Adipocyte (in vitro differentiated cells): Measurements from ENCODE around the gene CFAP92.
"Not testable (repeated sequence)": the region's sequence is repeated elsewhere in the genome, so short reads cannot be mapped to it uniquely, and the experiment has no call there.

Source experiments
- DNase-seq: peaks from one replicate; pipeline ENCODE4 v3.0.0-alpha.2; 2015; ENCODE audit warnings: low read depth
- H3K27me3 ChIP-seq: replicated peaks from 2 replicates; pipeline ENCODE4 v1.7.0; 2013; ENCODE audit warnings: mild to moderate bottlenecking, low read length, moderate library complexity; ENCODE audit not compliant: control insufficient read depth, insufficient read depth
- H3K36me3 ChIP-seq: 2 replicates; pipeline ENCODE4 v1.7.0; 2013; ENCODE audit warnings: low read length, mild to moderate bottlenecking, moderate library complexity; ENCODE audit not compliant: control insufficient read depth, insufficient read depth, severe bottlenecking
- H3K4me1 ChIP-seq: 2 replicates; pipeline ENCODE4 v1.7.0; 2013; ENCODE audit warnings: mild to moderate bottlenecking, low read length, moderate library complexity; ENCODE audit not compliant: control insufficient read depth, insufficient read depth
- H3K4me3 ChIP-seq: 2 replicates; pipeline ENCODE4 v1.7.0; 2013; ENCODE audit warnings: mild to moderate bottlenecking, low read length, moderate library complexity
- H3K9ac ChIP-seq: 2 replicates; pipeline ENCODE4 v1.7.0; 2013; ENCODE audit warnings: mild to moderate bottlenecking, low read length, moderate library complexity
- H3K9me3 ChIP-seq: 2 replicates; pipeline ENCODE4 v1.7.0; 2013; ENCODE audit warnings: mild to moderate bottlenecking, low read length, moderate library complexity; ENCODE audit not compliant: control insufficient read depth

CFAP92 gene

GRCh38 chr3:128906031-128906803 is 87.7 kb downstream of the CFAP92 start:
- no peaks in the 10 kb centered on the region for H3K9me3 ChIP-seq
- no peaks in the 10 kb centered on the region for H3K27me3 ChIP-seq
- H3K4me3 ChIP-seq: no peak overlapping the region
- DNase-seq: no peak
- H3K9ac ChIP-seq: no peak overlapping the region
- peaks cover 11% of the 10 kb centered on the region for H3K4me1 ChIP-seq
- peaks cover 95% of the 10 kb centered on the region for H3K36me3 ChIP-seq

DNA sequence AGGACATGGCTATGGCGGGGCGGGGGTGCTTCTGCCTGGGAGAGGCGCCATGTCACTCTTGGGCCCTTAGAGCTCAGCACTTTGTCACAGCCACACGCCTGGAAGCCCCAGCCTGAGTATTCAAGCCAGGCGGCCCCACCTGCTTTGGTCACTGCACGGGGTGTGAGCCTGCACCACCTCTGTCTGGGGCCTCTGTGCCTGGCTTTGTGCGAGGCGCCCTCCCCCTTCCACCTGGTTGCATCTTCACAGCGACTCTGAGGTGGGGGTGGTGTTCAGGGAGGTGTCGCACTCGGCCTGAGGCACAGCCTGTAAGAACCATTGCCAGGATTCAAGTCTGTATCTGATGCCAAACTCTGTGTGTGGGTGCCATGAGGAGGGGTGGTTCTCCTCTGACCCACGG is 90.4 kb downstream of the CFAP92 start:
- H3K9ac ChIP-seq: no peak overlapping the region
- DNase-seq: no peak
- no peaks in the 10 kb centered on the region for H3K27me3 ChIP-seq
- no peaks in the 10 kb centered on the region for H3K9me3 ChIP-seq
- H3K4me3 ChIP-seq: no peak overlapping the region
- peaks cover 12% of the 10 kb centered on the region for H3K4me1 ChIP-seq
- peaks cover 94% of the 10 kb centered on the region for H3K36me3 ChIP-seq

DNA sequence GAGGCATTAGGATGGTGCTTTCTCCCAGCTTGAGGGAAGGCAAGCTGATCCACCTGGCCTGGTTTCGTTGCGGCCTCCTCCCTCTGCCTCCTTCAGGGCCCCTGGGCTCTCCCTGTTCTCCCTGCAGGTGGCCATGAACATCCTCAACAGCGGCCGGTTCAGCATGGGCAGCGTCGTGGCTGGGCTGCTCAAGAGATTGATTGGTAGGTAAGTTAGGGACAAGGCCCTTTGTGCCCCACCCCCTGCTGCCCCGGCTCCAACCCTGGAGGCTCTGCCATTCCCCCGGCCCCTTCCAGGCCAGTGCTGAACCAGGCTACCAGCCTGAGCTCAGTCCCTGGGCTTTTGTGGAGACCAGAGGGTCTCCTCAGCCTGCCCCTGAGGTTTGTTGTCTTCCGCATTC is 91.5 kb downstream of the CFAP92 start:
- Histone ChIP-seq H3K36me3 (peaks cover 94% of the 10 kb centered on the region), H3K4me1 (peaks cover 12% of the 10 kb centered on the region), H3K9ac (no peak overlapping the region), H3K4me3 (no peak overlapping the region), H3K9me3 (no peaks in the 10 kb centered on the region), H3K27me3 (no peaks in the 10 kb centered on the region)
- DNase-seq: no peak

DNA sequence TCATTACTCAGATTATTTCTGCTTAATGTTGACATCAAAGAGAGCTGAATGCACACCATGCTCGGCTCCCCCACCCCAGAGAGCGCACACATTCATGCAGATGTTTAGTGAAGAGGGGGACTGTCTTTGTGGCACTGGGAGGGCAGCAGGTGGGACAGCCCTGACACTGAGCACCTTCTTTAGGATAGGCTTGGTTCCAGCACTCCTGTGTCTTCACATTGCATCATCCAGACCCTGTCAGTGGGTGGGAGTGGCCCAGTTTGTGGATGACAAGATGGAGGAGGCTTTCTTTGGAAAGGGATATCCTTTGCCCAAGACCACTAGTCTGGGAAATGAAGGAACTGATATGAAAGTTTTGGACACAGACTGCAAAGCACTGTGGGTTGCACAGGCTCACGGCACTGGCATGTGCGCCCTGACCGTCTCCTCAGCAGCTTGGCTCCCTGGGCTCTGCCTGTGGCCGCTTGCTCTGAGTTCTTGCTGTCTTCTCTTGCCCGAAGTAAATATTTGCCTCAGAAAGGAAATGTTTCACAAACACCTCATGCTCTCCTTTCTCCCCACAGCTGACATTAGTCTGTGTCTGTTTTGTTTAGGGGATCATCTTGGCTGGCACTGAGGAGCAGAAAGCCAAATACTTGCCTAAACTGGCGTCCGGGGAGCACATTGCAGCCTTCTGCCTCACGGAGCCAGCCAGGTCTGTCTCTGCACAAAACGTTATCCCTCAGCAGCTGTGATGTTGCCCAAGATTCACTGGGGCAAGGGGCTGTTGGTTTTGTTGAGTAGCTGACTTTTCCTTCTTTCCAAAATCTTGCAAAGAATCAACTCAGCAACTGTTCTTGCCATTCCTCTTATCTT is 97.8 kb downstream of the CFAP92 start:
- DNase-seq: no peak
- Histone ChIP-seq H3K9me3 (no peaks in the 10 kb centered on the region), H3K27me3 (no peaks in the 10 kb centered on the region), H3K9ac (peak overlapping the region; percentile 3), H3K4me3 (no peak overlapping the region), H3K4me1 (peaks cover 15% of the 10 kb centered on the region), H3K36me3 (peaks cover 75% of the 10 kb centered on the region)

DNA sequence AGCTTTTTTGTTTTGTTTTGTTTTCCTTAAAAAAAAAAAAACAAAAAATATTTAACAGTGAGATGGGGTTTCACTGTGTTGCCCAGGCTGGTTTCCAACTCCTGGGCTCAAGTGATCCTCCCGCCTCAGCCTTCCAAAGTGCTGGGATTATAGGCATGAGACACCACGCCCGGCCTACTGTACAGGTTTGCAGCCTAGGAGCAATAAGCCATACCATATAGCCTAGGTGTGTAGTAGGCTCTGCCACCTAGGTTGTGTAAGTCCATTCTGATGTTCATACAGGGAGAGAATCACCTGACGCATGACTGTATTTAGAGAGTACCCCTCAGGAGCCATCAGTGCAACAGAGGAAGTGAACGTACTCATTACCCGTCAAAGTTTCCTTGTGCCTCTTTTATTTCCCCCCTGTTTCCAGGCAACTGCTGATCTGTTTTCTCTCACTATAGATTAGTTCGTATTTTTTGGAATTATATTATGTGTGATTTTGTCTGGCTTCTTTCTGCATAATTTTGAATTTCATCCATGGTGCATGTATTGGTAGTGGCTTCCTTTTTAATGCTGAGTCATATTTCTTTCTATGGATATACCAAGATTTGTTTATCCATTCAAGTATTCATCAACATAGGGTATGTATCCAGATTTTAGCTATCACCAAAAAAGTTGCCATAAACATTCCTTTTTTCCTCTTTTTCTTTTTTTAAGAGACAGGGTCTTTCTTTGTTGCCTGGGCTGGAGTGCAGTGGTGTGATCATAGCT is 104.6 kb downstream of the CFAP92 start:
- no peaks in the 10 kb centered on the region for H3K4me1 ChIP-seq
- H3K4me3 ChIP-seq: no peak overlapping the region
- H3K9me3 ChIP-seq: no peaks in the 10 kb centered on the region
- peaks cover 42% of the 10 kb centered on the region for H3K36me3 ChIP-seq
- DNase-seq: no peak
- no peaks in the 10 kb centered on the region for H3K27me3 ChIP-seq
- H3K9ac ChIP-seq: no peak overlapping the region

DNA sequence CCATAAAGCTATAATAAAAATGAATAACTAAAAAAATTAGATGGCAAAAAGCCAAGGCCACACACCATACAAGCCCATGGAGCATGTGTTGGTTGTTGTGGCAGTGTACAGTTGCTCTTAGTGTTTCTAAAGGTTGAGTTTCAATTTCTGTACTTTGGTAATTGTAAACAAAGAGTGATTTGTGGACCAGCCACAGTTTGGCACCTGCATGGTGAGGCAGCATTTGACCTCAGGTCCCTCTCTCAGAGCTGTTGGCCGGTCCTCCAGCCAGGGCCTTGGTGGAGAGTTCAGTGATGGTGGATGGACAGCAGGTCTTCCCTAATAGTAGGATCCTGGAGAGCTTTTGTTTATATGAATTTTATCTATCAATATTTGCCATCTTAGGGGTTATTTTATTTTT is 108.9 kb downstream of the CFAP92 start:
- H3K4me1 ChIP-seq: peaks cover 3% of the 10 kb centered on the region
- no peaks in the 10 kb centered on the region for H3K27me3 ChIP-seq
- H3K9me3 ChIP-seq: no peaks in the 10 kb centered on the region
- no peak overlapping the region for H3K4me3 ChIP-seq
- peaks cover 35% of the 10 kb centered on the region for H3K36me3 ChIP-seq
- no peak overlapping the region for H3K9ac ChIP-seq
- no peak for DNase-seq

DNA sequence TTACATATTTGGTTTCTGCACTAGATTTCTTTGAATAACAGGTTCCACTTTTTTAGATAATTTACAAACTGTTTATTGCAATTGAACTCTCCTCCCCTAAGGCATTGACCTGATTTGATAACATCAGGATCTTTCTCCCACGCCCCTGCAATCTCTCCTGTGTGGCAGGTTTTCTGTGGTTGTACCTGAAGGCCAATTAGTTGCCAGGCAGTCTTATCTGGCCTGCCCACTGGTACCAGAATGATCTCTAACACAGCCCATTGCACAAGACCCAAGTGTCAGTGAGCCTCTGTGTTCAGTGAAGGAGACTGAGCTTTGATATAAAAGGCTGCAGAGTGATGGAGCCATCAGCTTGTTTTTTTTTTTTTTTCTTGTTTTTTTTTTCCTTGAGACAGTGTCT is 111.2 kb downstream of the CFAP92 start:
- no peak overlapping the region for H3K9ac ChIP-seq
- no peaks in the 10 kb centered on the region for H3K27me3 ChIP-seq
- no peak for DNase-seq
- peaks cover 18% of the 10 kb centered on the region for H3K4me1 ChIP-seq
- H3K9me3 ChIP-seq: no peaks in the 10 kb centered on the region
- no peak overlapping the region for H3K4me3 ChIP-seq
- H3K36me3 ChIP-seq: peaks cover 19% of the 10 kb centered on the region

DNA sequence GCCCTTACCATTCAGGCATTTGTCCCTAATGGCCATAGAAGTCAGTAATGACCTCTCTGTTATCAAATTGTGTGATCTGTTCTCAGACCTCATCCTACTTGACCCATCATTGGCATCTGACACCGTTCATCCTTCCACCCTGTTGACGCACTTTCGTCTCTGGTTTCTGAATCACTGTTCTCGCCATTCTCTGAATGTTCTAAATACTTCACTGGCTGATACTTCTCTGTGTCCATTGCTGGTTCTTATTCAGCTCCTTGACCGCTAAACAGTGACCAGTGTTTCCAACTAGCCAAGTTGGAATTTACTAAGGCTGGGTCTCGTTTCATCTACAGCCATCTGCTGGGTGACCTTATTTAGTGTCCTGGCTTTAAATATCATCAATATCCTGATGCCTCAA is 112.3 kb downstream of the CFAP92 start:
- DNase-seq: no peak
- H3K27me3 ChIP-seq: no peaks in the 10 kb centered on the region
- peaks cover 11% of the 10 kb centered on the region for H3K36me3 ChIP-seq
- H3K4me3 ChIP-seq: no peak overlapping the region
- no peaks in the 10 kb centered on the region for H3K9me3 ChIP-seq
- H3K9ac ChIP-seq: no peak overlapping the region
- peaks cover 21% of the 10 kb centered on the region for H3K4me1 ChIP-seq

GRCh38 chr3:128880455-128880854 is 113.4 kb downstream of the CFAP92 start:
- H3K36me3 ChIP-seq: peaks cover 11% of the 10 kb centered on the region
- H3K4me3 ChIP-seq: peak overlapping the region; percentile 96
- H3K27me3 ChIP-seq: not testable (repeated sequence)

GRCh38 chr3:128879991-128880390 is 113.9 kb downstream of the CFAP92 start:
- peaks cover 31% of the 10 kb centered on the region for H3K4me1 ChIP-seq

More at GRCh38 chr3:128880455-128880854, 113.4 kb downstream of the CFAP92 start:
- not testable (repeated sequence) for DNase-seq, H3K9me3 ChIP-seq
- H3K9ac ChIP-seq: peak overlapping the region; percentile 98
- peaks cover 31% of the 10 kb centered on the region for H3K4me1 ChIP-seq

More at GRCh38 chr3:128879991-128880390, 113.9 kb downstream of the CFAP92 start:
- Histone ChIP-seq H3K36me3 (peaks cover 11% of the 10 kb centered on the region), H3K9ac (peak overlapping the region; percentile 98), H3K27me3 (no peaks in the 10 kb centered on the region), H3K4me3 (peak overlapping the region; percentile 96), H3K9me3 (no peaks in the 10 kb centered on the region)
- DNase-seq: no peak
